Activated CD4-positive, alpha-beta memory T cell treated with anti-CD3 and anti-CD28 coated beads, Interleukin-2, amount 10 ng/mL, durations not matched to agents 7 days and 5 days (primary cell): Measurements from ENCODE around the gene EIF4G3. TPM values are rescaled to one million over a fixed set of nuclear protein-coding genes. Genes with fewer than 3 reads are reported as not detected.
"Not testable (repeated sequence)": the region's sequence is repeated elsewhere in the genome, so short reads cannot be mapped to it uniquely, and the experiment has no call there.

Experiments used
- CTCF ChIA-PET: fragments of 350-600 bp; sonication (Branson Sonifier 250); formaldehyde crosslinking; loops from one replicate; lab custom pipeline; 2021; ENCODE audit warnings: antibody characterized with exemption, inconsistent platforms; lab: Charles Lee
- POLR2A ChIA-PET: fragments of 350-600 bp; sonication (Branson Sonifier 250); formaldehyde crosslinking; loops from one replicate; lab custom pipeline; 2021; ENCODE audit warnings: antibody characterized with exemption; lab: Charles Lee
- DNase-seq: peaks from one replicate; pipeline ENCODE4 v3.0.0-alpha.2; 2020
- H3K27ac Mint-ChIP-seq: one replicate; pipeline ENCODE4 v1.8.0; 2021; ENCODE audit warnings: mild to moderate bottlenecking, mixed read lengths
- H3K27me3 Mint-ChIP-seq: one replicate; pipeline ENCODE4 v1.8.0; 2021; ENCODE audit warnings: mixed read lengths
- H3K36me3 Mint-ChIP-seq: one replicate; pipeline ENCODE4 v1.8.0; 2021; ENCODE audit warnings: low read depth, mixed read lengths
- H3K4me1 Mint-ChIP-seq: one replicate; pipeline ENCODE4 v1.8.0; 2021; ENCODE audit warnings: mixed read lengths
- H3K4me3 Mint-ChIP-seq: one replicate; pipeline ENCODE4 v1.8.0; 2021; ENCODE audit warnings: mild to moderate bottlenecking, mixed read lengths
- H3K9me3 Mint-ChIP-seq: one replicate; pipeline ENCODE4 v1.8.0; 2021; ENCODE audit warnings: mixed read lengths
- total RNA-seq, 2 experiments: library from RNA; stranded (reverse); gene quantifications; one replicate each; pipeline ENCODE4 v1.2.3, GENCODE V29; 2021

EIF4G3 gene
- total RNA-seq: 10 to 100 TPM; 48.1 to 49.2 TPM

GRCh38 chr1:21176586-21177555 is at the start of gene EIF4G3:
Gene EIF4G3, minus strand, starts transcription at chr1:21176897. Its CDS starts 174,155 bp downstream, at chr1:21002742.
- H3K9me3 Mint-ChIP-seq: no peaks in the 10 kb centered on the region
- H3K36me3 Mint-ChIP-seq: peaks cover 22% of the 10 kb centered on the region
- CTCF ChIA-PET: no interaction called here
- peak within 1 kb of the TSS; percentile 82 for H3K27ac Mint-ChIP-seq
- H3K4me1 Mint-ChIP-seq: peaks cover 31% of the 10 kb centered on the region
- POLR2A ChIA-PET: no interaction called here
- peak within 1 kb of the TSS; percentile 87 for H3K4me3 Mint-ChIP-seq
- H3K27me3 Mint-ChIP-seq: peaks cover 10% of the 10 kb centered on the region
- DNase-seq: peak; percentile 99

GRCh38 chr1:21225065-21225464 is 48.4 kb upstream of the EIF4G3 start:
- ChIA-PET CTCF (no interaction called here), POLR2A (no interaction called here)
- H3K36me3 Mint-ChIP-seq: peaks cover 59% of the 10 kb centered on the region
- no peaks in the 10 kb centered on the region for H3K9me3 Mint-ChIP-seq
- DNase-seq: no peak
- H3K4me1 Mint-ChIP-seq: no peaks in the 10 kb centered on the region
- no peaks in the 10 kb centered on the region for H3K27me3 Mint-ChIP-seq
- H3K27ac Mint-ChIP-seq: no peak overlapping the region
- no peak overlapping the region for H3K4me3 Mint-ChIP-seq

- H3K27ac Mint-ChIP-seq: no peak overlapping the region
- CTCF ChIA-PET: interaction anchor here (1.2 to 1.5 kb wide), 2 partner anchors 14 to 148 kb away, joined by 3 to 6 read pairs; no protein-coding TSS in a partner anchor
- H3K4me3 Mint-ChIP-seq: no peak overlapping the region
- peaks cover 42% of the 10 kb centered on the region for H3K36me3 Mint-ChIP-seq
- POLR2A ChIA-PET: no interaction called here
- no peaks in the 10 kb centered on the region for H3K9me3 Mint-ChIP-seq
- H3K27me3 Mint-ChIP-seq: no peaks in the 10 kb centered on the region
- H3K4me1 Mint-ChIP-seq: no peaks in the 10 kb centered on the region
- DNase-seq: no peak
These were observed 44.1 kb upstream of the EIF4G3 start for GRCh38 chr1:21220815-21221214.

GRCh38 chr1:21219674-21220073 is 43.0 kb upstream of the EIF4G3 start:
- Mint-ChIP-seq H3K36me3 (peaks cover 32% of the 10 kb centered on the region), H3K4me3 (no peak overlapping the region), H3K27me3 (no peaks in the 10 kb centered on the region), H3K27ac (no peak overlapping the region), H3K4me1 (no peaks in the 10 kb centered on the region), H3K9me3 (no peaks in the 10 kb centered on the region)
- ChIA-PET POLR2A (no interaction called here), CTCF (no interaction called here)
- DNase-seq: no peak

- Mint-ChIP-seq H3K4me3 (no peak overlapping the region), H3K27me3 (no peaks in the 10 kb centered on the region), H3K9me3 (no peaks in the 10 kb centered on the region), H3K4me1 (no peaks in the 10 kb centered on the region), H3K27ac (no peak overlapping the region), H3K36me3 (peaks cover 22% of the 10 kb centered on the region)
- CTCF ChIA-PET: interaction anchor here (0.6 to 3.6 kb wide), 16 partner anchors 9 to 521 kb away, joined by 3 to 35 read pairs (median 4); no protein-coding TSS in a partner anchor
- peak; percentile 59 for DNase-seq
- POLR2A ChIA-PET: interaction anchor here (1.3 kb wide), 1 partner anchor 77 kb away, joined by 5 read pairs; no protein-coding TSS in a partner anchor
These were observed 41.3 kb upstream of the EIF4G3 start for GRCh38 chr1:21217812-21218596.

GRCh38 chr1:21216835-21217811 is 40.4 kb upstream of the EIF4G3 start:
- Mint-ChIP-seq H3K4me1 (no peaks in the 10 kb centered on the region), H3K9me3 (no peaks in the 10 kb centered on the region), H3K4me3 (no peak overlapping the region), H3K27ac (no peak overlapping the region), H3K27me3 (no peaks in the 10 kb centered on the region), H3K36me3 (peaks cover 20% of the 10 kb centered on the region)
- CTCF ChIA-PET: interaction anchor here (0.7 to 3.6 kb wide), 17 partner anchors 8 to 520 kb away, joined by 3 to 35 read pairs (median 4); no protein-coding TSS in a partner anchor
- peak; percentile 73 for DNase-seq
- POLR2A ChIA-PET: interaction anchor here (1.3 kb wide), 1 partner anchor 78 kb away, joined by 5 read pairs; no protein-coding TSS in a partner anchor

GRCh38 chr1:21212126-21212525 is 35.4 kb upstream of the EIF4G3 start:
- Mint-ChIP-seq H3K27ac (no peak overlapping the region), H3K9me3 (no peaks in the 10 kb centered on the region), H3K27me3 (no peaks in the 10 kb centered on the region), H3K36me3 (no peaks in the 10 kb centered on the region), H3K4me1 (peaks cover 8% of the 10 kb centered on the region), H3K4me3 (no peak overlapping the region)
- POLR2A ChIA-PET: no interaction called here
- CTCF ChIA-PET: interaction anchor here (1.1 to 2.2 kb wide), 4 partner anchors 11 to 156 kb away, joined by 3 to 6 read pairs (median 4); no protein-coding TSS in a partner anchor
- no peak for DNase-seq

GRCh38 chr1:21208137-21208700 is 31.5 kb upstream of the EIF4G3 start:
- POLR2A ChIA-PET, H3K27ac Mint-ChIP-seq, H3K27me3 Mint-ChIP-seq, H3K4me1 Mint-ChIP-seq, DNase-seq, H3K4me3 Mint-ChIP-seq, H3K36me3 Mint-ChIP-seq, H3K9me3 Mint-ChIP-seq: not testable (repeated sequence)
- CTCF ChIA-PET: interaction anchor here (0.7 to 2.6 kb wide), 2 partner anchors 10 to 1079 kb away, joined by 3 to 9 read pairs; no protein-coding TSS in a partner anchor

- CTCF ChIA-PET: no interaction called here
- Mint-ChIP-seq H3K9me3 (no peaks in the 10 kb centered on the region), H3K4me1 (peaks cover 8% of the 10 kb centered on the region), H3K27ac (no peak overlapping the region), H3K4me3 (no peak overlapping the region), H3K36me3 (no peaks in the 10 kb centered on the region), H3K27me3 (no peaks in the 10 kb centered on the region)
- no peak for DNase-seq
- POLR2A ChIA-PET: no interaction called here
These were observed 29.4 kb upstream of the EIF4G3 start for GRCh38 chr1:21206117-21206516.

- Mint-ChIP-seq H3K4me3 (no peak overlapping the region), H3K27me3 (no peaks in the 10 kb centered on the region), H3K27ac (no peak overlapping the region), H3K4me1 (peaks cover 8% of the 10 kb centered on the region), H3K36me3 (no peaks in the 10 kb centered on the region), H3K9me3 (no peaks in the 10 kb centered on the region)
- ChIA-PET CTCF (interaction anchor here (0.7 kb wide), 1 partner anchor 10 kb away, joined by 5 read pairs; no protein-coding TSS in a partner anchor), POLR2A (no interaction called here)
- DNase-seq: no peak
These were observed 28.7 kb upstream of the EIF4G3 start for GRCh38 chr1:21205416-21205815.

GRCh38 chr1:21201650-21202049 is 25.0 kb upstream of the EIF4G3 start:
- H3K4me3 Mint-ChIP-seq: no peak overlapping the region
- H3K9me3 Mint-ChIP-seq: no peaks in the 10 kb centered on the region
- POLR2A ChIA-PET: no interaction called here
- H3K36me3 Mint-ChIP-seq: no peaks in the 10 kb centered on the region
- no peaks in the 10 kb centered on the region for H3K4me1 Mint-ChIP-seq
- H3K27me3 Mint-ChIP-seq: peaks cover 5% of the 10 kb centered on the region
- CTCF ChIA-PET: interaction anchor here (0.7 to 1.4 kb wide), 3 partner anchors 69 to 505 kb away, joined by 3 read pairs; no protein-coding TSS in a partner anchor
- H3K27ac Mint-ChIP-seq: no peak overlapping the region
- no peak for DNase-seq
